Left lung (tissue), 10 donors: Measurements from ENCODE around the gene FAM210B. TPM values are rescaled to one million over a fixed set of nuclear protein-coding genes. Genes with fewer than 3 reads are reported as not detected.

ENCODE experiments used
- ATAC-seq: fragments of 200-7000 bp; cut with Tn5 transposase; one replicate; pipeline ENCODE4 v1.9.1; 2020; ENCODE audit warnings: moderate library complexity
- DNase-seq, 4 donors: peaks; one replicate each; pipeline ENCODE4 v3.0.0-alpha.2; 2013 to 2020
- H3K27ac ChIP-seq, 2 donors: fragments of 200-600 bp; sonication (generic) in 1 of 2; one replicate each; pipeline versions ENCODE4 v1.5.0 to v1.8.0; 2020 to 2021
- H3K27me3 ChIP-seq, 2 donors: fragments of 200-600 bp; sonication (generic) in 1 of 2; one replicate each; pipeline versions ENCODE4 v1.5.0 to v1.8.0; 2020 to 2021
- H3K36me3 ChIP-seq, 2 donors: fragments of 200-600 bp; sonication (generic) in 1 of 2; one replicate each; pipeline versions ENCODE4 v1.5.0 to v1.8.0; 2020 to 2021
- H3K4me1 ChIP-seq, 2 donors: fragments of 200-600 bp; one replicate each; pipeline ENCODE4 v1.8.0; 2021
- H3K4me3 ChIP-seq, 2 donors: fragments of 200-600 bp; sonication (generic) in 1 of 2; one replicate each; pipeline versions ENCODE4 v1.5.0 to v1.8.0; 2020 to 2021; ENCODE audit warnings: mild to moderate bottlenecking in 1 of 2
- H3K9me3 ChIP-seq, 2 donors: fragments of 200-600 bp; sonication (generic) in 1 of 2; one replicate each; pipeline versions ENCODE4 v1.5.0 to v1.8.0; 2020 to 2021
- CTCF ChIP-seq, 2 donors: fragments of 200-600 bp; sonication (generic) in 1 of 2; IDR thresholded peaks; one replicate each; pipeline versions ENCODE4 v1.5.0 to v1.8.0; 2021; ENCODE audit warnings: antibody characterized with exemption in 2 of 2
- intact Hi-C, 2 donors: fragments of 100-400 bp; cut with DNase I; formaldehyde crosslinking; loops; one replicate each; pipeline versions ENCODE4 v1.11.2 to v1.14.2; 2022
- polyA plus RNA-seq, 6 donors: library from polyadenylated mRNA; unstranded; fragments of 120-200 nt; gene quantifications; one replicate each; pipeline ENCODE4 v1.2.1, GENCODE V29; 2013; ENCODE audit not compliant: insufficient read length in 6 of 6
- total RNA-seq, 2 donors: library from RNA; stranded (reverse); fragmentation: NEBNext Ultra II Directional; extraction: Animal tissue kit (Norgen Biotek cat#: 25700); gene quantifications; one replicate each; pipeline ENCODE4 v1.2.1, GENCODE V29; 2021
- donor health status: DM: no; HTN: yes; CAD: no.
- donor health status: DM: no; HTN: no; CAD: no.

FAM210B gene
- total and polyA plus RNA-seq, 8 donors: 32.0 to 68.9 (median 64.4) TPM

- Histone ChIP-seq H3K4me3 (no peak overlapping the region), H3K27me3 (no peaks in the 10 kb centered on the region), H3K4me1 (no peaks in the 10 kb centered on the region), H3K36me3 (peaks cover 0 to 62% of the 10 kb centered on the region in 2 donors), H3K9me3 (no peaks in the 10 kb centered on the region), H3K27ac (no peak overlapping the region)
- DNase-seq: no peak
- TF ChIP-seq CTCF (IDR thresholded peaks at IDR 0.05): no peak
- intact Hi-C loops: no loop called here
- no peak for ATAC-seq
Measured at GRCh38 chr20:56368351-56369134, 9.8 kb downstream of the FAM210B start.

GRCh38 chr20:56369179-56369578 lies 10.4 kb downstream of the FAM210B start:
- Histone ChIP-seq H3K27ac (no peak overlapping the region), H3K27me3 (no peaks in the 10 kb centered on the region), H3K4me1 (peaks cover 0 to 3% of the 10 kb centered on the region in 2 donors), H3K9me3 (no peaks in the 10 kb centered on the region), H3K4me3 (no peak overlapping the region), H3K36me3 (peaks cover 0 to 62% of the 10 kb centered on the region in 2 donors)
- no peak for TF ChIP-seq CTCF (IDR thresholded peaks at IDR 0.05)
- intact Hi-C loops: no loop called here
- no peak for ATAC-seq
- no peak for DNase-seq

GRCh38 chr20:56371977-56372376 lies 13.2 kb downstream of the FAM210B start:
- no peak for TF ChIP-seq CTCF (IDR thresholded peaks at IDR 0.05)
- intact Hi-C loops: no loop called here
- Histone ChIP-seq H3K9me3 (no peaks in the 10 kb centered on the region), H3K4me3 (no peak overlapping the region), H3K4me1 (peaks cover 0 to 9% of the 10 kb centered on the region in 2 donors), H3K27me3 (no peaks in the 10 kb centered on the region), H3K27ac (no peak overlapping the region), H3K36me3 (peaks cover 0 to 43% of the 10 kb centered on the region in 2 donors)
- no peak for ATAC-seq
- no peak for DNase-seq

- ATAC-seq: no peak
- Histone ChIP-seq H3K27ac (no peak overlapping the region), H3K36me3 (peaks cover 0 to 34% of the 10 kb centered on the region in 2 donors), H3K27me3 (no peaks in the 10 kb centered on the region), H3K9me3 (no peaks in the 10 kb centered on the region), H3K4me3 (no peak overlapping the region), H3K4me1 (peaks cover 0 to 9% of the 10 kb centered on the region in 2 donors)
- no peak for TF ChIP-seq CTCF (IDR thresholded peaks at IDR 0.05)
- intact Hi-C loops: no loop called here
- no peak for DNase-seq
Measured at GRCh38 chr20:56372850-56373249, 14.1 kb downstream of the FAM210B start.

- no peak for DNase-seq
- peaks cover 0 to 26% of the 10 kb centered on the region in 2 donors for H3K36me3 ChIP-seq
- ATAC-seq: peak; percentile 83
- H3K27me3 ChIP-seq: no peaks in the 10 kb centered on the region
- intact Hi-C loops: no loop called here
- peaks cover 0 to 9% of the 10 kb centered on the region in 2 donors for H3K4me1 ChIP-seq
- H3K9me3 ChIP-seq: no peaks in the 10 kb centered on the region
- H3K4me3 ChIP-seq: no peak overlapping the region
- peak overlapping the region in 1 of 2 donors; percentile 75 for H3K27ac ChIP-seq
- TF ChIP-seq CTCF (IDR thresholded peaks at IDR 0.05): no peak
Measured at GRCh38 chr20:56373942-56374341, 15.2 kb downstream of the FAM210B start.
